AG20443 (cell line): ENCODE measurements around the gene ZNF556.

Experiments used
- DNase-seq: peaks from one replicate; pipeline ENCODE4 v3.0.0; 2012; ENCODE audit warnings: low spot score, mixed read lengths

ZNF556 gene

GRCh38 chr19:2905918-2906519 is 38.9 kb downstream of the ZNF556 start:
- DNase-seq, result no peak

GRCh38 chr19:2906631-2907195 is 39.6 kb downstream of the ZNF556 start:
- no peak for DNase-seq

- no peak for DNase-seq
These were observed 45.2 kb downstream of the ZNF556 start for GRCh38 chr19:2912306-2912705.

- DNase-seq, result no peak
These were observed 50.4 kb downstream of the ZNF556 start for GRCh38 chr19:2917275-2918184.

GRCh38 chr19:2922987-2923386 is 55.9 kb downstream of the ZNF556 start:
- no peak for DNase-seq

- peak; percentile 82 for DNase-seq
These were observed 56.4 kb downstream of the ZNF556 start for GRCh38 chr19:2923510-2923909.

GRCh38 chr19:2926341-2927031 is 59.4 kb downstream of the ZNF556 start:
- DNase-seq, result no peak

GRCh38 chr19:2927032-2927430 is 59.9 kb downstream of the ZNF556 start:
- no peak for DNase-seq
